ENCODE data around the gene HPS5.

HPS5 gene

GRCh38 chr11:18236664-18237356, 85.1 kb downstream of the HPS5 start, which contains the start of gene SAA4:
SAA4 (minus strand) TSS chr11:18236802; CDS start chr11:18235926, 876 bp downstream.
- no peak for DNase-seq (ENCODE audit: low read depth in 1 of 2, low spot score in 1 of 2)

GRCh38 chr11:18235394-18236334, 86.3 kb downstream of the HPS5 start:
- no peak for DNase-seq (ENCODE audit: low read depth in 1 of 2, low spot score in 1 of 2)

- no peak for DNase-seq (ENCODE audit: low read depth in 1 of 2, low spot score in 1 of 2)
Measured at GRCh38 chr11:18233912-18234311, 88.0 kb downstream of the HPS5 start.

- DNase-seq (ENCODE audit: low read depth in 1 of 2, low spot score in 1 of 2), result no peak
Measured at GRCh38 chr11:18230859-18231258, 91.1 kb downstream of the HPS5 start.

GRCh38 chr11:18229501-18229900, 92.4 kb downstream of the HPS5 start:
- DNase-seq (ENCODE audit: low read depth in 1 of 2, low spot score in 1 of 2), result no peak

Measured in activated CD4-positive, alpha-beta T cell treated with anti-CD3 and anti-CD28 coated beads, Interleukin-2, amount 50 U/mL, for 24 hours (primary cell).